ENCODE results near the gene PYY.

PYY gene

DNA sequence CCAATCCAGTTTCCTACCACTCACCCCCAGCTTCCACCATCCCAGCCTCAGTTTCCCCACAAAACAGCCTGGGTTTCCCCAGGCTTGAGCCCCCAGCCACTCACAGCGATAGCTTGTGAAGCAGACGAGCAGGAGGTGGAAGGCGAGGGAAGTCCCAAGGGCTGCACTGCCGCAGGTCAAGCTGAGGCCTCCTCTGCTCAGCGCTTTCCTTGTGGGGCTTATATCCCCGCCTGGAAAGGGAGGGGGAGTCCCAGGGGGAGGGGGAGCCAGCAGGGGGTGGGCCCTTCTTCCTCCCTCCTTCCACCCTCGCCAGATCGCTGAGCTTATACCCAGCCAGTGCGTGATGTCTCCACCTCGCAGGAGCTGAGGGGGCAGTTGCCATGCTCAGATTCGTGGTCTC, at the start of gene PYY:
Gene PYY (minus strand): TSS at position 195 of the 400 bp plus-strand sequence. CDS start 457 bp downstream, outside the sequence.
- Histone ChIP-seq H3K4me1 (ENCODE audit: low read length) (no peaks in the 10 kb centered on the region), H3K9me2 (replicated peaks; ENCODE audit: insufficient read depth, low read length) (no peaks in the 10 kb centered on the region), H3K79me2 (ENCODE audit: low read length) (no peaks in the 10 kb centered on the region), H3K9ac (ENCODE audit: low read length) (no peak within 1 kb of the TSS), H2AFZ (ENCODE audit: low read length) (no peak within 1 kb of the TSS), H3K36me3 (replicated peaks; ENCODE audit: insufficient read depth, low read length) (no peaks in the 10 kb centered on the region), H3K27ac (ENCODE audit: low read length) (no peak within 1 kb of the TSS), H4K20me1 (ENCODE audit: insufficient read depth, low read length) (no peaks in the 10 kb centered on the region), H3K4me2 (ENCODE audit: low read depth, low read length) (no peak within 1 kb of the TSS), H3K27me3 (replicated peaks; ENCODE audit: insufficient read depth, low read length) (peaks cover 24% of the 10 kb centered on the region), H3F3A (ENCODE audit: insufficient read depth, low read length) (no peaks in the 10 kb centered on the region), H3K4me3 (ENCODE audit: low read length) (no peak within 1 kb of the TSS), H3K9me3 (replicated peaks; ENCODE audit: insufficient read depth, low read length) (no peaks in the 10 kb centered on the region)
- no peak for DNase-seq
- TF ChIP-seq CTCF (IDR thresholded peaks at IDR 0.05; ENCODE audit: low read length) (no peak), EZH2phosphoT487 (IDR thresholded peaks at IDR 0.05; ENCODE audit: low read length) (no peak), EZH2 (optimal IDR thresholded peaks at IDR 0.05; ENCODE audit: low read depth, low read length) (no peak)

- H3K9ac ChIP-seq (ENCODE audit: low read length) = no peak overlapping the region
- H2AFZ ChIP-seq (ENCODE audit: low read length) = no peak overlapping the region
- no peaks in the 10 kb centered on the region for H3K9me2 ChIP-seq (replicated peaks; ENCODE audit: insufficient read depth, low read length)
- H3K9me3 ChIP-seq (replicated peaks; ENCODE audit: insufficient read depth, low read length) = no peaks in the 10 kb centered on the region
- no peaks in the 10 kb centered on the region for H3K36me3 ChIP-seq (replicated peaks; ENCODE audit: insufficient read depth, low read length)
- TF ChIP-seq CTCF (IDR thresholded peaks at IDR 0.05; ENCODE audit: low read length) (no peak), EZH2phosphoT487 (IDR thresholded peaks at IDR 0.05; ENCODE audit: low read length) (no peak), EZH2 (optimal IDR thresholded peaks at IDR 0.05; ENCODE audit: low read depth, low read length) (no peak)
- 0 out of 2 replicates have a peak, but pooled peaks cover 3% of the 10 kb centered on the region for H3F3A ChIP-seq (ENCODE audit: insufficient read depth, low read length)
- no peak for DNase-seq
- no peaks in the 10 kb centered on the region for H3K79me2 ChIP-seq (ENCODE audit: low read length)
- H3K4me2 ChIP-seq (ENCODE audit: low read depth, low read length) = no peak overlapping the region
- no peak overlapping the region for H3K4me3 ChIP-seq (ENCODE audit: low read length)
- H3K27ac ChIP-seq (ENCODE audit: low read length) = no peak overlapping the region
- H3K27me3 ChIP-seq (replicated peaks; ENCODE audit: insufficient read depth, low read length) = peaks cover 24% of the 10 kb centered on the region
- 0 out of 2 replicates have a peak, but pooled peaks cover 6% of the 10 kb centered on the region for H3K4me1 ChIP-seq (ENCODE audit: low read length)
- H4K20me1 ChIP-seq (ENCODE audit: insufficient read depth, low read length) = no peaks in the 10 kb centered on the region
These were observed 48.6 kb upstream of the PYY start for GRCh38 chr17:44002141-44002848.

DNA sequence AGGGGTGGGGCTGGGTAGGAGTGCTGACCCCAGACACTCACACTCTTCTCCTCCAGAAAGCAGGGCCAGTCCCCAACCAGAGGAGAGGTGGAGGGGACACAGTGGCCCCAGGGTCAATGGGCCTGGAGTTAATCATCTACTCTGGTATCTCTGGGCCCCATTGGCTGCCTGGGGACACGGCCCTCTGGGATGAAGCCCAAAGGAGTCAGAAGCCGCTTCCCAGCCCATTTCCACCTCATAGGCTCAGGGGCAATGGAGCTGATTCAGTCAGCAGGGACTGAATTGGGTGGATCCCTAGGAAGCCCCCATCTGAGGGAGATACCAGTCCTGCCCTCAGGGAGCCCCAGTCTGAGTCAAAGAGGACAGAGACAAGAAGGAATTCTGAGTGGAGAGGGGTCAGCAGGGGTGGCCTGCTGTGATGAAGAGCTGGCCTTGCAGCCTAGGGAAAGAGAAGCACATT, 47.8 kb upstream of the PYY start:
- no peaks in the 10 kb centered on the region for H3K79me2 ChIP-seq (ENCODE audit: low read length)
- no peaks in the 10 kb centered on the region for H3K36me3 ChIP-seq (replicated peaks; ENCODE audit: insufficient read depth, low read length)
- peaks cover 24% of the 10 kb centered on the region for H3K27me3 ChIP-seq (replicated peaks; ENCODE audit: insufficient read depth, low read length)
- no peak overlapping the region for H2AFZ ChIP-seq (ENCODE audit: low read length)
- no peak overlapping the region for H3K9ac ChIP-seq (ENCODE audit: low read length)
- H3K4me2 ChIP-seq (ENCODE audit: low read depth, low read length) = no peak overlapping the region
- H3K4me3 ChIP-seq (ENCODE audit: low read length) = no peak overlapping the region
- 0 out of 2 replicates have a peak, but pooled peaks cover 6% of the 10 kb centered on the region for H3K4me1 ChIP-seq (ENCODE audit: low read length)
- H3F3A ChIP-seq (ENCODE audit: insufficient read depth, low read length) = 0 out of 2 replicates have a peak, but pooled peaks cover 1% of the 10 kb centered on the region
- no peak for DNase-seq
- H3K9me2 ChIP-seq (replicated peaks; ENCODE audit: insufficient read depth, low read length) = no peaks in the 10 kb centered on the region
- no peaks in the 10 kb centered on the region for H3K9me3 ChIP-seq (replicated peaks; ENCODE audit: insufficient read depth, low read length)
- no peaks in the 10 kb centered on the region for H4K20me1 ChIP-seq (ENCODE audit: insufficient read depth, low read length)
- TF ChIP-seq EZH2phosphoT487 (IDR thresholded peaks at IDR 0.05; ENCODE audit: low read length) (no peak), CTCF (IDR thresholded peaks at IDR 0.05; ENCODE audit: low read length) (no peak), EZH2 (optimal IDR thresholded peaks at IDR 0.05; ENCODE audit: low read depth, low read length) (no peak)
- no peak overlapping the region for H3K27ac ChIP-seq (ENCODE audit: low read length)
